Neural crest cell (in vitro differentiated cells): ENCODE data around the gene DNAJC27. TPM values are rescaled to one million over a fixed set of nuclear protein-coding genes. Genes with fewer than 3 reads are reported as not detected.

Source experiments
- DNase-seq: peaks from one replicate; pipeline ENCODE4 v3.0.0; 2021; ENCODE audit warnings: low read depth, mixed read lengths, low spot score
- H3K27ac Mint-ChIP-seq: one replicate; pipeline ENCODE4 v1.8.0; 2021; ENCODE audit warnings: mild to moderate bottlenecking, mixed read lengths; ENCODE audit not compliant: unreplicated experiment
- H3K27me3 Mint-ChIP-seq: 2 replicates; pipeline ENCODE4 v1.8.0; 2021; ENCODE audit warnings: low read depth, mild to moderate bottlenecking, mixed read lengths
- H3K36me3 Mint-ChIP-seq: 2 replicates; pipeline ENCODE4 v1.8.0; 2021; ENCODE audit warnings: low read depth, mild to moderate bottlenecking, mixed read lengths
- H3K4me1 Mint-ChIP-seq: 2 replicates; pipeline ENCODE4 v1.8.0; 2021; ENCODE audit warnings: mixed read lengths
- H3K4me3 Mint-ChIP-seq: one replicate; pipeline ENCODE4 v1.8.0; 2021; ENCODE audit warnings: mild to moderate bottlenecking, mixed read lengths
- H3K9me3 Mint-ChIP-seq: 2 replicates; pipeline ENCODE4 v1.8.0; 2021; ENCODE audit warnings: mixed read lengths
- CTCF ChIP-seq: fragments of 200-600 bp; sonication (generic); conservative IDR thresholded peaks from 2 replicates; pipeline ENCODE4 v1.5.0; 2021; ENCODE audit warnings: antibody characterized with exemption, mild to moderate bottlenecking
- total RNA-seq: library from RNA; stranded (reverse); gene quantifications from 2 replicates; pipeline ENCODE4 v1.2.1, GENCODE V29; 2021

Gene DNAJC27
- total RNA-seq, 1 donor from 2014 or later: 8.1 TPM

GRCh38 chr2:24910245-24910644 lies 61.5 kb downstream of the DNAJC27 start:
- H3K27ac Mint-ChIP-seq: no peak overlapping the region
- peaks cover 16% of the 10 kb centered on the region for H3K36me3 Mint-ChIP-seq
- DNase-seq: no peak
- peaks cover 10% of the 10 kb centered on the region for H3K4me1 Mint-ChIP-seq
- no peaks in the 10 kb centered on the region for H3K27me3 Mint-ChIP-seq
- no peak for TF ChIP-seq CTCF
- peaks cover 5% of the 10 kb centered on the region for H3K9me3 Mint-ChIP-seq
- H3K4me3 Mint-ChIP-seq: no peak overlapping the region

- H3K9me3 Mint-ChIP-seq: peaks cover 5% of the 10 kb centered on the region
- DNase-seq: no peak
- no peaks in the 10 kb centered on the region for H3K27me3 Mint-ChIP-seq
- H3K4me3 Mint-ChIP-seq: no peak overlapping the region
- H3K27ac Mint-ChIP-seq: no peak overlapping the region
- peaks cover 10% of the 10 kb centered on the region for H3K4me1 Mint-ChIP-seq
- peaks cover 16% of the 10 kb centered on the region for H3K36me3 Mint-ChIP-seq
- no peak for TF ChIP-seq CTCF
These were observed 62.1 kb downstream of the DNAJC27 start for GRCh38 chr2:24909555-24910177.

GRCh38 chr2:24908461-24908901 lies 63.3 kb downstream of the DNAJC27 start:
- no peak overlapping the region for H3K27ac Mint-ChIP-seq
- H3K4me3 Mint-ChIP-seq: no peak overlapping the region
- peaks cover 20% of the 10 kb centered on the region for H3K36me3 Mint-ChIP-seq
- no peaks in the 10 kb centered on the region for H3K27me3 Mint-ChIP-seq
- peaks cover 10% of the 10 kb centered on the region for H3K4me1 Mint-ChIP-seq
- DNase-seq: no peak
- peaks cover 5% of the 10 kb centered on the region for H3K9me3 Mint-ChIP-seq
- no peak for TF ChIP-seq CTCF

- H3K27ac Mint-ChIP-seq: no peak overlapping the region
These were observed 64.6 kb downstream of the DNAJC27 start for GRCh38 chr2:24907116-24907515.

GRCh38 chr2:24906466-24906865 lies 65.3 kb downstream of the DNAJC27 start:
- no peak for DNase-seq

More at GRCh38 chr2:24907116-24907515, 64.6 kb downstream of the DNAJC27 start:
- Mint-ChIP-seq H3K36me3 (peaks cover 25% of the 10 kb centered on the region), H3K4me1 (peaks cover 3% of the 10 kb centered on the region), H3K4me3 (no peak overlapping the region), H3K27me3 (no peaks in the 10 kb centered on the region), H3K9me3 (peaks cover 5% of the 10 kb centered on the region)
- TF ChIP-seq CTCF: no peak
- no peak for DNase-seq

More at GRCh38 chr2:24906466-24906865, 65.3 kb downstream of the DNAJC27 start:
- no peak for TF ChIP-seq CTCF
- Mint-ChIP-seq H3K9me3 (peaks cover 5% of the 10 kb centered on the region), H3K27ac (no peak overlapping the region), H3K4me1 (peaks cover 3% of the 10 kb centered on the region), H3K27me3 (no peaks in the 10 kb centered on the region), H3K36me3 (peaks cover 23% of the 10 kb centered on the region), H3K4me3 (no peak overlapping the region)
